ENCODE data around the gene ME2.

ME2 gene

DNA sequence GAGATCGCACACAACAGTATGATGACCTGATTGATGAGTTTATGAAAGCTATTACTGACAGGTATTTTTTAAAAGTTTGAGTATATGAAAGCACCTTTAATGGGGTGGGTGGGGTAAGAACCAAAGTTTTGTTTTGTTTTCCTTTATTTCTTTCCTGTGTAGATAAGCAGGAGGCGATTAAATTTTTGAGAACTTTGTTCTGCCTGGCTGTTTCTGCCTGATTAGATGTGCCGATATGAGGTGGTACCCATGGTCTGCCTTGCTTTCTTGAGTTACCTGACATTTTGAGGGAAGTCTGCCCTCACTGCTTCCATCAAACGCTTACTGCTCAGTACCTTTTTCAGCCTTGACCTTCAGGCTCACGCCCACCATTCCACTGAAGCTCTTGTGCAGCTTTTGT lies 39.2 kb downstream of the ME2 start:
- Histone ChIP-seq H3K4me1 (ENCODE audit: low read length) (no peaks in the 10 kb centered on the region), H3K9me3 (ENCODE audit: insufficient read depth, low read length) (no peaks in the 10 kb centered on the region), H4K20me1 (ENCODE audit: insufficient read depth, low read length) (no peaks in the 10 kb centered on the region), H2AFZ (ENCODE audit: low read depth, low read length) (no peak overlapping the region), H3K9ac (ENCODE audit: low read length) (no peak overlapping the region), H3K27me3 (ENCODE audit: low read depth, low read length) (no peaks in the 10 kb centered on the region), H3K79me2 (ENCODE audit: low read length) (no peaks in the 10 kb centered on the region), H3K36me3 (replicated peaks; ENCODE audit: low read depth, low read length) (peaks cover 59% of the 10 kb centered on the region), H3K4me2 (ENCODE audit: low read length) (no peak overlapping the region), H3K27ac (ENCODE audit: low read length) (no peak overlapping the region), H3K4me3 (ENCODE audit: low read length) (no peak overlapping the region)
- TF ChIP-seq, protein P1, sequence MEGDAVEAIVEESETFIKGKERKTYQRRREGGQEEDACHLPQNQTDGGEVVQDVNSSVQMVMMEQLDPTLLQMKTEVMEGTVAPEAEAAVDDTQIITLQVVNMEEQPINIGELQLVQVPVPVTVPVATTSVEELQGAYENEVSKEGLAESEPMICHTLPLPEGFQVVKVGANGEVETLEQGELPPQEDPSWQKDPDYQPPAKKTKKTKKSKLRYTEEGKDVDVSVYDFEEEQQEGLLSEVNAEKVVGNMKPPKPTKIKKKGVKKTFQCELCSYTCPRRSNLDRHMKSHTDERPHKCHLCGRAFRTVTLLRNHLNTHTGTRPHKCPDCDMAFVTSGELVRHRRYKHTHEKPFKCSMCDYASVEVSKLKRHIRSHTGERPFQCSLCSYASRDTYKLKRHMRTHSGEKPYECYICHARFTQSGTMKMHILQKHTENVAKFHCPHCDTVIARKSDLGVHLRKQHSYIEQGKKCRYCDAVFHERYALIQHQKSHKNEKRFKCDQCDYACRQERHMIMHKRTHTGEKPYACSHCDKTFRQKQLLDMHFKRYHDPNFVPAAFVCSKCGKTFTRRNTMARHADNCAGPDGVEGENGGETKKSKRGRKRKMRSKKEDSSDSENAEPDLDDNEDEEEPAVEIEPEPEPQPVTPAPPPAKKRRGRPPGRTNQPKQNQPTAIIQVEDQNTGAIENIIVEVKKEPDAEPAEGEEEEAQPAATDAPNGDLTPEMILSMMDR (IDR thresholded peaks at IDR 0.05; ENCODE audit: low read depth, low read length) = no peak
- TF ChIP-seq EZH2phosphoT487 (IDR thresholded peaks at IDR 0.05; ENCODE audit: low read depth) = no peak

DNA sequence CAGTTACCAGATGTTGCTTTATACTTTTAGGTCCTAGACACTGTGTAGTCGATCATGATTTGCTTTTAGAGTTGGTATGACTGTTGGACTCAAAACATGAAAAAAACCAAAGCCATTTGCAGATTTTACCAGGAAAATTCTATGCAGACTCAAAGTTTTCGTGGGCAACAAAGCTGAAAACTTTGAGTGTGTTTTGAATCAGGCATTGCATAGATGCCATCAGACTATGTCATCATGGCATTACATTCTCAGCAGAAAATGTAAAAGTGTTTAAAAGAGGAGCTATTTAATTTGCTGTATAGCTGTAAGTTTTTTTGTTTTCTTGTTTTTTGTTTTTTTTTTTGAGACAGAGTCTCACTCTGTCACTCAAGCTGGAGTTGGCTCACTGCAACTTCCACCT lies 45.5 kb downstream of the ME2 start:
- Histone ChIP-seq H3K4me2 (ENCODE audit: low read length) (no peak overlapping the region), H3K9ac (ENCODE audit: low read length) (no peak overlapping the region), H3K27me3 (ENCODE audit: low read depth, low read length) (no peaks in the 10 kb centered on the region), H3K4me1 (ENCODE audit: low read length) (no peaks in the 10 kb centered on the region), H3K27ac (ENCODE audit: low read length) (no peak overlapping the region), H3K4me3 (ENCODE audit: low read length) (no peak overlapping the region), H3K9me3 (ENCODE audit: insufficient read depth, low read length) (peaks cover 5% of the 10 kb centered on the region; the same call in 1 of the 2 replicates), H3K36me3 (replicated peaks; ENCODE audit: low read depth, low read length) (peaks cover 75% of the 10 kb centered on the region), H2AFZ (ENCODE audit: low read depth, low read length) (no peak overlapping the region), H3K79me2 (ENCODE audit: low read length) (no peaks in the 10 kb centered on the region), H4K20me1 (ENCODE audit: insufficient read depth, low read length) (no peaks in the 10 kb centered on the region)
- TF ChIP-seq, protein P1 (IDR thresholded peaks at IDR 0.05; ENCODE audit: low read depth, low read length) = no peak

DNA sequence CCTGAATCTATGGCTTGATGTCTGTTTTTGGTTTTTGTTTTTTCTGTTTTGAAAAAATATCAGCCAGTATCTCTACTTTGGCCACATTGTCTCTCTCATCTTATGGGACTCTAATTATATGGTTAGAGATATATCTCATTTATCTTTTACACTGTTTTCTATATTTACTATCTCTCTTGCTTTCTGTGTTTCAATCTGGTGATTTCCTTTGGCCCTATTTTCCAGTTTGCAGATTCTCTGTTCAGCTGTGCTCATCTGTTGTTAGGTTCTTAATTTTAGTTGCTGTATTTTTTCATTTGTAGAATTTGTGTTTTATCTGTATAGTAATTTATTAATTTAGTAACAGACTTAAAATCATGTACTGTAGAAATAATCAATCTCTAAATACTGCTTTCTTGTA lies 47.6 kb downstream of the ME2 start:
- H3K79me2 ChIP-seq (ENCODE audit: low read length) = no peaks in the 10 kb centered on the region
- H3K27ac ChIP-seq (ENCODE audit: low read length) = no peak overlapping the region
- H3K9me3 ChIP-seq (ENCODE audit: insufficient read depth, low read length) = peaks cover 5% of the 10 kb centered on the region; the same call in 1 of the 2 replicates
- H4K20me1 ChIP-seq (ENCODE audit: insufficient read depth, low read length) = no peaks in the 10 kb centered on the region
- no peak overlapping the region for H3K4me3 ChIP-seq (ENCODE audit: low read length)
- no peaks in the 10 kb centered on the region for H3K27me3 ChIP-seq (ENCODE audit: low read depth, low read length)
- H3K4me1 ChIP-seq (ENCODE audit: low read length) = no peaks in the 10 kb centered on the region
- no peak overlapping the region for H3K4me2 ChIP-seq (ENCODE audit: low read length)
- H3K9ac ChIP-seq (ENCODE audit: low read length) = no peak overlapping the region
- no peak overlapping the region for H2AFZ ChIP-seq (ENCODE audit: low read depth, low read length)
- TF ChIP-seq, protein P1 (IDR thresholded peaks at IDR 0.05; ENCODE audit: low read depth, low read length) = no peak
- no peak for TF ChIP-seq EZH2phosphoT487 (IDR thresholded peaks at IDR 0.05; ENCODE audit: low read depth)
- H3K36me3 ChIP-seq (replicated peaks; ENCODE audit: low read depth, low read length) = peaks cover 69% of the 10 kb centered on the region

DNA sequence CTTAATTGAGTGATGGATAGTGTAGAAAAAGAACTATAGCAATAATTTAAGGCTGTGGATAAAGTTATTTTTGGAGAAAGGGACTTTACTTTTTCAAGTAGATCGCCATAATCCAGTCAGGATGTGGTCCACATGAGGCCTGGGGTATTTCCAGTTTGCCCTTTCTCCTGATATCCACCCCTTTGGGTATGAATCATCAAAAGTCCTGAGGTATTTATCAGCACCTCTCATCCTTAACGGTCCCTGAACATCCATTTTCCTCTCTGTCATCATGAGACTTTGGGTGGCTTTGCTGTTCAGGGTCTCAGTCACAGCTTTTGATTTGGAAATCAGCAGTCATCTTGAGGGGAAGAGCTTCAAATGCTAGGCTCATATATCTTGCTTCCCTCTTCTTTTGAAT lies 49.6 kb downstream of the ME2 start:
- Histone ChIP-seq H3K79me2 (ENCODE audit: low read length) (no peaks in the 10 kb centered on the region), H3K4me1 (ENCODE audit: low read length) (no peaks in the 10 kb centered on the region), H2AFZ (ENCODE audit: low read depth, low read length) (no peak overlapping the region), H3K36me3 (replicated peaks; ENCODE audit: low read depth, low read length) (peaks cover 55% of the 10 kb centered on the region), H3K4me2 (ENCODE audit: low read length) (no peak overlapping the region), H4K20me1 (ENCODE audit: insufficient read depth, low read length) (no peaks in the 10 kb centered on the region), H3K4me3 (ENCODE audit: low read length) (no peak overlapping the region), H3K9ac (ENCODE audit: low read length) (no peak overlapping the region), H3K9me3 (ENCODE audit: insufficient read depth, low read length) (peaks cover 5% of the 10 kb centered on the region; the same call in 1 of the 2 replicates), H3K27ac (ENCODE audit: low read length) (no peak overlapping the region), H3K27me3 (ENCODE audit: low read depth, low read length) (no peaks in the 10 kb centered on the region)
- TF ChIP-seq, protein P1 (IDR thresholded peaks at IDR 0.05; ENCODE audit: low read depth, low read length) = no peak
- no peak for TF ChIP-seq EZH2phosphoT487 (IDR thresholded peaks at IDR 0.05; ENCODE audit: low read depth)

Data from OCI-LY3 (cell line).